ENCODE data around the gene CDH1.

- peak in 2 of 3 donors; percentile 60 to 72 for TF ChIP-seq POLR2A (IDR thresholded peaks at IDR 0.05)
- TF ChIP-seq, protein P1, sequence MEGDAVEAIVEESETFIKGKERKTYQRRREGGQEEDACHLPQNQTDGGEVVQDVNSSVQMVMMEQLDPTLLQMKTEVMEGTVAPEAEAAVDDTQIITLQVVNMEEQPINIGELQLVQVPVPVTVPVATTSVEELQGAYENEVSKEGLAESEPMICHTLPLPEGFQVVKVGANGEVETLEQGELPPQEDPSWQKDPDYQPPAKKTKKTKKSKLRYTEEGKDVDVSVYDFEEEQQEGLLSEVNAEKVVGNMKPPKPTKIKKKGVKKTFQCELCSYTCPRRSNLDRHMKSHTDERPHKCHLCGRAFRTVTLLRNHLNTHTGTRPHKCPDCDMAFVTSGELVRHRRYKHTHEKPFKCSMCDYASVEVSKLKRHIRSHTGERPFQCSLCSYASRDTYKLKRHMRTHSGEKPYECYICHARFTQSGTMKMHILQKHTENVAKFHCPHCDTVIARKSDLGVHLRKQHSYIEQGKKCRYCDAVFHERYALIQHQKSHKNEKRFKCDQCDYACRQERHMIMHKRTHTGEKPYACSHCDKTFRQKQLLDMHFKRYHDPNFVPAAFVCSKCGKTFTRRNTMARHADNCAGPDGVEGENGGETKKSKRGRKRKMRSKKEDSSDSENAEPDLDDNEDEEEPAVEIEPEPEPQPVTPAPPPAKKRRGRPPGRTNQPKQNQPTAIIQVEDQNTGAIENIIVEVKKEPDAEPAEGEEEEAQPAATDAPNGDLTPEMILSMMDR (IDR thresholded peaks at IDR 0.05), result peak in 4 of 7 experiments; percentile 39 to 57 (median 44)
Measured at GRCh38 chr16:68778551-68779231, 41.6 kb downstream of the CDH1 start.
